ENCODE data around the gene RAB3C. TPM values are rescaled to one million over a fixed set of nuclear protein-coding genes. Genes with fewer than 3 reads are reported as not detected.

Gene RAB3C
- total and polyA plus RNA-seq, 4 experiments from 2014 or later: not detected

GRCh38 chr5:58871648-58872242, 288.9 kb downstream of the RAB3C start:
- Mint-ChIP-seq H3K4me1 (no peaks in the 10 kb centered on the region), H3K36me3 (no peaks in the 10 kb centered on the region), H3K9me3 (no peaks in the 10 kb centered on the region), H3K27ac (no peak overlapping the region), H3K27me3 (peaks cover 10 to 11% of the 10 kb centered on the region in 2 donors), H3K4me3 (no peak overlapping the region)
- no peak overlapping the region for H3K27ac ChIP-seq (ENCODE audit: low read depth, low read length)
- no peak overlapping the region for H3K4me3 ChIP-seq (ENCODE audit: low read length in 2 of 2)
- intact Hi-C loops (cut with micrococcal nuclease): loop anchor here (2.0 kb wide), 1 partner anchor 509 kb away; no protein-coding TSS in a partner anchor
- no peaks in the 10 kb centered on the region for H3K36me3 ChIP-seq (ENCODE audit: insufficient read depth, low read length)
- no peaks in the 10 kb centered on the region for H3K4me1 ChIP-seq (ENCODE audit: insufficient read depth, low read length)
- H3K9me3 ChIP-seq (ENCODE audit: control insufficient read depth in 1 of 2, low read length in 2 of 2): no peaks in the 10 kb centered on the region
- H3K27me3 ChIP-seq (ENCODE audit: insufficient read depth, low read length): no peaks in the 10 kb centered on the region
- POLR2A ChIA-PET (ENCODE audit: partially characterized antibody): no interaction called here
- DNase-seq: peak in 4 of 5 donors; percentile 5 to 32 (median 26)
- CTCF ChIA-PET (ENCODE audit: partially characterized antibody): interaction anchor here (0.7 to 6.4 kb wide), 9 partner anchors 9 to 506 kb away, joined by 3 to 41 read pairs (median 7); no protein-coding TSS in a partner anchor

DNA sequence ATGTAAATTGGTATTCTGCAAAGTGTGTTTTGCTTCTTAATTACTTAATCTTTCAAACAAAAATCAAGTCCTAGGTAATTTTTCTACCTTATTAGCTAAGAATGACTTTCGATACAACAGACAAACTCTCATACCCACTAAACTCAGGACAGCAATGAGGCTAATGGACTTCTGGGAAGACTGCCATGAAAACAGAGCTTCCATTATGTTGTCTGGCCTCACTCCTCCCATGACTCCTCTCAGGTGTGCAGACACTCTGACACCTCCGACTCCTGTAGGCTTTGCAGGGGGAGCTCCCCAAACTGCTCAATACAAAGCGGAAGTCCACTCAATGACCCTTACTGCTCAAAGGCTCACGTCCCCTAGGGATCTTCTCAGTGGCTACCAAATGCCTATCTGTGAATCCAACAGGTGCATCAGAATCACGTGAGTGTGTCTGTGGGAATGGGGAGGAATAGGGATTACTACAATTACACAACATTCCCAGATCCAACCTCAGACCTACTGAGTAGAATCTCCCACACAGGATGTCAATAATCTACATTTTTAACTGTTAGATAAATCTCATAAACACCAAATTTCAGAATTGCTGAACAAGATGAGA, 289.9 kb downstream of the RAB3C start:
- Histone ChIP-seq H3K27me3 (ENCODE audit: insufficient read depth, low read length) (no peaks in the 10 kb centered on the region), H3K4me1 (ENCODE audit: insufficient read depth, low read length) (no peaks in the 10 kb centered on the region), H3K36me3 (ENCODE audit: insufficient read depth, low read length) (no peaks in the 10 kb centered on the region), H3K4me3 (ENCODE audit: low read length in 2 of 2) (no peak overlapping the region), H3K27ac (ENCODE audit: low read depth, low read length) (no peak overlapping the region), H3K9me3 (ENCODE audit: control insufficient read depth in 1 of 2, low read length in 2 of 2) (no peaks in the 10 kb centered on the region)
- CTCF ChIA-PET (ENCODE audit: partially characterized antibody): interaction anchor here (0.8 to 6.4 kb wide), 8 partner anchors 8 to 508 kb away, joined by 3 to 41 read pairs (median 4); no protein-coding TSS in a partner anchor
- no peak overlapping the region for H3K4me3 Mint-ChIP-seq
- POLR2A ChIA-PET (ENCODE audit: partially characterized antibody): no interaction called here
- no peak for DNase-seq
- H3K27me3 Mint-ChIP-seq: peaks cover 13 to 16% of the 10 kb centered on the region in 2 donors
- peak overlapping the region in 1 of 7 donors; percentile 6 for H3K27ac Mint-ChIP-seq
- H3K36me3 Mint-ChIP-seq: no peaks in the 10 kb centered on the region
- H3K4me1 Mint-ChIP-seq: no peaks in the 10 kb centered on the region
- no peaks in the 10 kb centered on the region for H3K9me3 Mint-ChIP-seq
- intact Hi-C loops (cut with micrococcal nuclease): no loop called here

GRCh38 chr5:58875599-58875998, 292.7 kb downstream of the RAB3C start:
- H3K4me1 ChIP-seq (ENCODE audit: insufficient read depth, low read length): no peaks in the 10 kb centered on the region
- Mint-ChIP-seq H3K4me3 (no peak overlapping the region), H3K27ac (no peak overlapping the region), H3K27me3 (peaks cover 13 to 15% of the 10 kb centered on the region in 2 donors), H3K4me1 (no peaks in the 10 kb centered on the region), H3K9me3 (no peaks in the 10 kb centered on the region), H3K36me3 (no peaks in the 10 kb centered on the region)
- H3K4me3 ChIP-seq (ENCODE audit: low read length in 2 of 2): no peak overlapping the region
- H3K27ac ChIP-seq (ENCODE audit: low read depth, low read length): no peak overlapping the region
- POLR2A ChIA-PET (ENCODE audit: partially characterized antibody): no interaction called here
- no peaks in the 10 kb centered on the region for H3K27me3 ChIP-seq (ENCODE audit: insufficient read depth, low read length)
- intact Hi-C loops (cut with micrococcal nuclease): no loop called here
- H3K36me3 ChIP-seq (ENCODE audit: insufficient read depth, low read length): no peaks in the 10 kb centered on the region
- no peak for DNase-seq
- CTCF ChIA-PET (ENCODE audit: partially characterized antibody): interaction anchor here (1.3 kb wide), 1 partner anchor 16 kb away, joined by 3 read pairs; no protein-coding TSS in a partner anchor
- no peaks in the 10 kb centered on the region for H3K9me3 ChIP-seq (ENCODE audit: control insufficient read depth in 1 of 2, low read length in 2 of 2)

DNA sequence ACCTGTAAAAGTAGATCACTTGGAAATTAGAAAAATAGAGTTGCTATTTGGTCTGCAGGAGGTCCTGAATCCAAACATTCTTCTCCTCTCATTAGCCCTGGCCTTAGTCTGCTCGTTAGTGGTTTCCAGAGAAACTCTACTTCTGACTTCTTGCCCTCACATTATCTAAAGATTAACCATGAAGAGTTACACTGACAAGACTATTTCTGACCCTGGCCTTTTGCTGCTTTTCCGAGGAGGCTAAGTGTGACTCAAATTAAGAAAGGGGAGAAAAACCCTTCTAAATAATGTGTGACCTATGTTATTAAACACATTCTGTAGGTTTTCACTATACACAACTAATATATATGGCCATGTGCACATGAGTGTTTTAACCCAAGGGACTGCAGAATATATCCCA, 302.4 kb downstream of the RAB3C start:
- no peaks in the 10 kb centered on the region for H3K9me3 ChIP-seq (ENCODE audit: control insufficient read depth in 1 of 2, low read length in 2 of 2)
- ChIA-PET POLR2A (ENCODE audit: partially characterized antibody) (no interaction called here), CTCF (ENCODE audit: partially characterized antibody) (interaction anchor here (0.8 to 3.4 kb wide), 18 partner anchors 8 to 495 kb away, joined by 3 to 65 read pairs (median 6); no protein-coding TSS in a partner anchor)
- Mint-ChIP-seq H3K9me3 (no peaks in the 10 kb centered on the region), H3K4me1 (peaks cover 11 to 22% (median 16%) of the 10 kb centered on the region in 4 donors), H3K36me3 (no peaks in the 10 kb centered on the region), H3K27ac (no peak overlapping the region), H3K4me3 (no peak overlapping the region), H3K27me3 (peaks cover 3 to 4% of the 10 kb centered on the region in 2 donors)
- no peaks in the 10 kb centered on the region for H3K36me3 ChIP-seq (ENCODE audit: insufficient read depth, low read length)
- intact Hi-C loops (cut with micrococcal nuclease): loop anchor here (5.0 kb wide), 2 partner anchors 787 to 917 kb away; no protein-coding TSS in a partner anchor
- no peak overlapping the region for H3K27ac ChIP-seq (ENCODE audit: low read depth, low read length)
- no peaks in the 10 kb centered on the region for H3K27me3 ChIP-seq (ENCODE audit: insufficient read depth, low read length)
- no peak for DNase-seq
- no peak overlapping the region for H3K4me3 ChIP-seq (ENCODE audit: low read length in 2 of 2)
- H3K4me1 ChIP-seq (ENCODE audit: insufficient read depth, low read length): peaks cover 12% of the 10 kb centered on the region

GRCh38 chr5:58886315-58887207, 303.7 kb downstream of the RAB3C start:
- H3K27me3 Mint-ChIP-seq: peaks cover 3 to 4% of the 10 kb centered on the region in 2 donors
- peaks cover 15 to 33% (median 24%) of the 10 kb centered on the region in 4 donors for H3K4me1 Mint-ChIP-seq
- intact Hi-C loops (cut with micrococcal nuclease): loop anchor here (1.0 to 5.0 kb wide), 6 partner anchors 121 to 916 kb away; no protein-coding TSS in a partner anchor
- ChIA-PET POLR2A (ENCODE audit: partially characterized antibody) (no interaction called here), CTCF (ENCODE audit: partially characterized antibody) (interaction anchor here (0.7 to 3.4 kb wide), 62 partner anchors 10 to 786 kb away, joined by 3 to 65 read pairs (median 4); no protein-coding TSS in a partner anchor)
- peaks cover 19% of the 10 kb centered on the region for H3K4me1 ChIP-seq (ENCODE audit: insufficient read depth, low read length)
- H3K4me3 Mint-ChIP-seq: peak overlapping the region in 5 of 8 donors; percentile 4 to 65 (median 47)
- no peaks in the 10 kb centered on the region for H3K9me3 ChIP-seq (ENCODE audit: control insufficient read depth in 1 of 2, low read length in 2 of 2)
- H3K36me3 Mint-ChIP-seq: no peaks in the 10 kb centered on the region
- H3K27me3 ChIP-seq (ENCODE audit: insufficient read depth, low read length): no peaks in the 10 kb centered on the region
- H3K36me3 ChIP-seq (ENCODE audit: insufficient read depth, low read length): no peaks in the 10 kb centered on the region
- H3K27ac ChIP-seq (ENCODE audit: low read depth, low read length): no peak overlapping the region
- H3K9me3 Mint-ChIP-seq: no peaks in the 10 kb centered on the region
- H3K27ac Mint-ChIP-seq: peak overlapping the region in 6 of 7 donors; percentile 10 to 81 (median 78)
- DNase-seq: peak; percentile 53 to 69 (median 67)
- H3K4me3 ChIP-seq (ENCODE audit: low read length in 2 of 2): no peak overlapping the region

GRCh38 chr5:58887311-58887710, 304.4 kb downstream of the RAB3C start:
- H3K27me3 ChIP-seq (ENCODE audit: insufficient read depth, low read length): no peaks in the 10 kb centered on the region
- peaks cover 23% of the 10 kb centered on the region for H3K4me1 ChIP-seq (ENCODE audit: insufficient read depth, low read length)
- intact Hi-C loops (cut with micrococcal nuclease): loop anchor here (2.0 to 5.0 kb wide), 4 partner anchors 479 to 915 kb away; no protein-coding TSS in a partner anchor
- H3K4me3 ChIP-seq (ENCODE audit: low read length in 2 of 2): no peak overlapping the region
- POLR2A ChIA-PET (ENCODE audit: partially characterized antibody): no interaction called here
- DNase-seq: no peak
- Mint-ChIP-seq H3K27ac (peak overlapping the region in 4 of 7 donors; percentile 0 to 78 (median 64)), H3K4me1 (peaks cover 17 to 36% (median 26%) of the 10 kb centered on the region in 4 donors), H3K4me3 (peak overlapping the region in 3 of 8 donors; percentile 1 to 38 (median 9)), H3K27me3 (peaks cover 3 to 5% of the 10 kb centered on the region in 2 donors), H3K9me3 (no peaks in the 10 kb centered on the region), H3K36me3 (no peaks in the 10 kb centered on the region)
- CTCF ChIA-PET (ENCODE audit: partially characterized antibody): interaction anchor here (0.8 to 3.4 kb wide), 44 partner anchors 9 to 496 kb away, joined by 3 to 65 read pairs (median 5); no protein-coding TSS in a partner anchor
- H3K36me3 ChIP-seq (ENCODE audit: insufficient read depth, low read length): no peaks in the 10 kb centered on the region
- no peak overlapping the region for H3K27ac ChIP-seq (ENCODE audit: low read depth, low read length)
- H3K9me3 ChIP-seq (ENCODE audit: control insufficient read depth in 1 of 2, low read length in 2 of 2): no peaks in the 10 kb centered on the region

Data from CD4-positive, alpha-beta memory T cell (primary cell).